ENCODE results near the gene PBOV1. TPM values are rescaled to one million over a fixed set of nuclear protein-coding genes. Genes with fewer than 3 reads are reported as not detected.

The PBOV1 gene
- total RNA-seq, 1 experiment from 2014 or later: not detected

DNA sequence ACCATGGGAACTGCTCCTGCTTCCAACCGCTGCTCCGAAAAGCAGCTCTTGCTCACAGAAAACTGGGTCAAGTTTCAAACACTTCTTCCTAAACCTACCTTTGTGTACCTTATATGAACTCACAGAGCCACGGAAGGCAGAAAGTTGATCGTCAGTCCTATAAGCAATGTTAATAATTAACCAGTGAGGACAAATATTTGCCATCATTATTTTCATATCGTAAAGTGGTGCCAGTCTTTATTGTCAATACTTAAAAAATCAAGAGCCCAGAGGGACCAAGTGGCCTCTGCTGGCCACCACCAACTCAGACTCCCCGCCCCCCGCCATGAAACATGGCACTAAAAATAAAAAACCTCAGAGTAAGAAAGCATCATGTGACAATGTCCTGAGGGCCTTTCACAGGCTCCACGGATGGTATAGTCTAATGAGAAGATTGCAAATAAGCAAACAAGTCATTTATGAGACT is 9.1 kb upstream of the PBOV1 start (continued):
- TF ChIP-seq ZNF274 (IDR thresholded peaks at IDR 0.05; ENCODE audit: low read depth, low read length) (no peak), RAD21 (IDR thresholded peaks at IDR 0.05; ENCODE audit: low read depth) (no peak)

DNA sequence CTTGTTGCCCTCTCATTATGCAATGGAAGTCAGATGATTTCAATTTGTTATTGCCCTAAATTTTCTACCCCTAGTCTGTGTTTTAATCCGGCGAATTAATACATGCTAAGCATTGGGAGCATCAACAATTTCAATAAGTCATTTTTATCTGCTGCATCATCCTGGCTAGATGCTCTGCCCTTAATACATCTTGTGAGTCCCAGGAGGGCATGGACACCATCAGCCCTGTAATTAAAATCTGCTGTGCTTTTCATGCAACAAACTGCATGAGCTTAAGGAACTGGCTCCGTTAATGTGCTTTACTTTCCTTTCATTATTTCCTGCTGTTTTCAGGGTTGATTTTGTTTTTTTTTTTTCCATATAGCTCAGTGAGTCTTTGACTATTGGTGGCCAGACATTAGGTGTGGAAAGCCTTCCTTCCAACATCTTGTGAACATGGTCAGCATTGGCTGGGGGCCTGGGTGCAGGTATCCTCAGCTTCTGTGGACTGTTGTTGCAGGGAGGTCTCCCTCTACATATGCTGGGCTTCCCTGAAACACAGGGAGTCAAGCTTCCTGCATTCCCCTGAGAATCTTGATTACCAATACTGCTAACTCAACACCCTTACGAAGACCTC is 8.5 kb upstream of the PBOV1 start:
- Histone ChIP-seq H3K4me1 (ENCODE audit: control insufficient read depth in 1 of 2, insufficient read depth in 2 of 2, low read length in 2 of 2) (no peaks in the 10 kb centered on the region), H3K79me2 (ENCODE audit: insufficient read depth, low read length) (no peaks in the 10 kb centered on the region), H3K36me3 (ENCODE audit: control insufficient read depth in 1 of 2, insufficient read depth in 2 of 2, low read length in 2 of 2) (no peaks in the 10 kb centered on the region), H4K20me1 (ENCODE audit: insufficient read depth) (no peaks in the 10 kb centered on the region), H3K4me3 (replicated peaks in 1 of 2; ENCODE audit: low read depth in 1 of 2, low read length in 2 of 2) (no peak overlapping the region), H3K4me2 (ENCODE audit: low read length) (no peak overlapping the region), H3K9ac (ENCODE audit: low read length) (no peak overlapping the region), H3K9me2 (ENCODE audit: insufficient read depth) (no peaks in the 10 kb centered on the region), H3K27me3 (ENCODE audit: insufficient read depth, low read length) (no peaks in the 10 kb centered on the region), H2AFZ (ENCODE audit: low read depth, low read length, poor library complexity, severe bottlenecking) (no peak overlapping the region), H3K27ac (ENCODE audit: low read depth, low read length) (no peak overlapping the region), H3K9me3 (ENCODE audit: control insufficient read depth in 1 of 2, insufficient read depth in 1 of 2, low read depth in 1 of 2, low read length in 2 of 2) (no peaks in the 10 kb centered on the region)
- intact Hi-C loops (cut with micrococcal nuclease): no loop called here
- TF ChIP-seq EGR1 (IDR thresholded peaks at IDR 0.05; ENCODE audit: low read depth) (no peak), POLR2A (IDR thresholded peaks at IDR 0.05; ENCODE audit: borderline replicate concordance, extremely low read depth, insufficient read depth, insufficient read length) (no peak), CEBPB (IDR thresholded peaks at IDR 0.05; ENCODE audit: low read depth) (no peak)
- ChIA-PET RAD21 (ENCODE audit: low non-redundant PET in 1 of 2, low total read pairs in 2 of 2, uncharacterized antibody in 2 of 2, unreplicated experiment in 2 of 2) (no interaction called here), CTCF (no interaction called here), POLR2A (no interaction called here)
- no peak for ATAC-seq
- BruUV-seq (replicated peaks): no TSS peak
- DNase-seq (ENCODE audit: low read depth, low spot score): no peak

DNA sequence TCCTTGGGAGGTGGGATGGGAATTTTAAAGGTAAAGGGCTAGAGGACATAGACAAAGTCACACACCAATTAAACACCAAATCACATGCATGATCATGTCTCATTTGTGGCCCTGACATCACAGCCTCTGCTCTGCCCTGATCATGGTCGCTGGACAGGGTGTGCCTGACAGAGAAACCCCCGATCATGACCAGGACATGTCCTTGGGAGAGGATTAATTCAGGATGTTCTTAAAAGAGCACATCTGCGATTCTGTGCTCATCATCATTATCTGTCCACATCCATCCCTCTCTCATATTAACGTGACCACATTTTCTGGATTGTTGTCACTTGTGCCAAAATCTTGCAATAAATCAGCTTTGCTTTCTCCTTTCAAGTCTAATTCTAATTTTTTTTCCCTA is 7.7 kb upstream of the PBOV1 start:
- H3K27ac ChIP-seq (ENCODE audit: low read depth, low read length): no peak overlapping the region
- no peaks in the 10 kb centered on the region for H3K79me2 ChIP-seq (ENCODE audit: insufficient read depth, low read length)
- ChIA-PET POLR2A (no interaction called here), RAD21 (ENCODE audit: low non-redundant PET in 1 of 2, low total read pairs in 2 of 2, uncharacterized antibody in 2 of 2, unreplicated experiment in 2 of 2) (no interaction called here), CTCF (no interaction called here)
- no peaks in the 10 kb centered on the region for H3K27me3 ChIP-seq (ENCODE audit: insufficient read depth, low read length)
- no peaks in the 10 kb centered on the region for H3K9me2 ChIP-seq (ENCODE audit: insufficient read depth)
- H2AFZ ChIP-seq (ENCODE audit: low read depth, low read length, poor library complexity, severe bottlenecking): no peak overlapping the region
- ATAC-seq (no peak), DNase-seq (ENCODE audit: low read depth, low spot score) (no peak)
- H3K4me2 ChIP-seq (ENCODE audit: low read length): no peak overlapping the region
- no TSS peak for BruUV-seq (replicated peaks)
- intact Hi-C loops (cut with micrococcal nuclease): no loop called here
- no peaks in the 10 kb centered on the region for H4K20me1 ChIP-seq (ENCODE audit: insufficient read depth)
- H3K9me3 ChIP-seq (ENCODE audit: control insufficient read depth in 1 of 2, insufficient read depth in 1 of 2, low read depth in 1 of 2, low read length in 2 of 2): no peaks in the 10 kb centered on the region
- H3K4me3 ChIP-seq (replicated peaks in 1 of 2; ENCODE audit: low read depth in 1 of 2, low read length in 2 of 2): no peak overlapping the region
- no peaks in the 10 kb centered on the region for H3K36me3 ChIP-seq (ENCODE audit: control insufficient read depth in 1 of 2, insufficient read depth in 2 of 2, low read length in 2 of 2)
- no peak overlapping the region for H3K9ac ChIP-seq (ENCODE audit: low read length)
- H3K4me1 ChIP-seq (ENCODE audit: control insufficient read depth in 1 of 2, insufficient read depth in 2 of 2, low read length in 2 of 2): no peaks in the 10 kb centered on the region
- TF ChIP-seq, protein P1, sequence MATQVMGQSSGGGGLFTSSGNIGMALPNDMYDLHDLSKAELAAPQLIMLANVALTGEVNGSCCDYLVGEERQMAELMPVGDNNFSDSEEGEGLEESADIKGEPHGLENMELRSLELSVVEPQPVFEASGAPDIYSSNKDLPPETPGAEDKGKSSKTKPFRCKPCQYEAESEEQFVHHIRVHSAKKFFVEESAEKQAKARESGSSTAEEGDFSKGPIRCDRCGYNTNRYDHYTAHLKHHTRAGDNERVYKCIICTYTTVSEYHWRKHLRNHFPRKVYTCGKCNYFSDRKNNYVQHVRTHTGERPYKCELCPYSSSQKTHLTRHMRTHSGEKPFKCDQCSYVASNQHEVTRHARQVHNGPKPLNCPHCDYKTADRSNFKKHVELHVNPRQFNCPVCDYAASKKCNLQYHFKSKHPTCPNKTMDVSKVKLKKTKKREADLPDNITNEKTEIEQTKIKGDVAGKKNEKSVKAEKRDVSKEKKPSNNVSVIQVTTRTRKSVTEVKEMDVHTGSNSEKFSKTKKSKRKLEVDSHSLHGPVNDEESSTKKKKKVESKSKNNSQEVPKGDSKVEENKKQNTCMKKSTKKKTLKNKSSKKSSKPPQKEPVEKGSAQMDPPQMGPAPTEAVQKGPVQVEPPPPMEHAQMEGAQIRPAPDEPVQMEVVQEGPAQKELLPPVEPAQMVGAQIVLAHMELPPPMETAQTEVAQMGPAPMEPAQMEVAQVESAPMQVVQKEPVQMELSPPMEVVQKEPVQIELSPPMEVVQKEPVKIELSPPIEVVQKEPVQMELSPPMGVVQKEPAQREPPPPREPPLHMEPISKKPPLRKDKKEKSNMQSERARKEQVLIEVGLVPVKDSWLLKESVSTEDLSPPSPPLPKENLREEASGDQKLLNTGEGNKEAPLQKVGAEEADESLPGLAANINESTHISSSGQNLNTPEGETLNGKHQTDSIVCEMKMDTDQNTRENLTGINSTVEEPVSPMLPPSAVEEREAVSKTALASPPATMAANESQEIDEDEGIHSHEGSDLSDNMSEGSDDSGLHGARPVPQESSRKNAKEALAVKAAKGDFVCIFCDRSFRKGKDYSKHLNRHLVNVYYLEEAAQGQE (IDR thresholded peaks at IDR 0.05; ENCODE audit: low read depth): no peak
- TF ChIP-seq, protein P2, sequence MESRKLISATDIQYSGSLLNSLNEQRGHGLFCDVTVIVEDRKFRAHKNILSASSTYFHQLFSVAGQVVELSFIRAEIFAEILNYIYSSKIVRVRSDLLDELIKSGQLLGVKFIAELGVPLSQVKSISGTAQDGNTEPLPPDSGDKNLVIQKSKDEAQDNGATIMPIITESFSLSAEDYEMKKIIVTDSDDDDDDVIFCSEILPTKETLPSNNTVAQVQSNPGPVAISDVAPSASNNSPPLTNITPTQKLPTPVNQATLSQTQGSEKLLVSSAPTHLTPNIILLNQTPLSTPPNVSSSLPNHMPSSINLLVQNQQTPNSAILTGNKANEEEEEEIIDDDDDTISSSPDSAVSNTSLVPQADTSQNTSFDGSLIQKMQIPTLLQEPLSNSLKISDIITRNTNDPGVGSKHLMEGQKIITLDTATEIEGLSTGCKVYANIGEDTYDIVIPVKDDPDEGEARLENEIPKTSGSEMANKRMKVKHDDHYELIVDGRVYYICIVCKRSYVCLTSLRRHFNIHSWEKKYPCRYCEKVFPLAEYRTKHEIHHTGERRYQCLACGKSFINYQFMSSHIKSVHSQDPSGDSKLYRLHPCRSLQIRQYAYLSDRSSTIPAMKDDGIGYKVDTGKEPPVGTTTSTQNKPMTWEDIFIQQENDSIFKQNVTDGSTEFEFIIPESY (IDR thresholded peaks at IDR 0.05; ENCODE audit: extremely low read depth, insufficient replicate concordance, low read length): no peak
- no peak for TF ChIP-seq CEBPB (IDR thresholded peaks at IDR 0.05; ENCODE audit: low read depth)
- no peak for TF ChIP-seq EZH2 (IDR thresholded peaks at IDR 0.05)
- no peak for TF ChIP-seq SIN3A (IDR thresholded peaks at IDR 0.05; ENCODE audit: low read depth)
- no peak for TF ChIP-seq ZNF274 (IDR thresholded peaks at IDR 0.05; ENCODE audit: low read depth, low read length)
- no peak for TF ChIP-seq ZFX (IDR thresholded peaks at IDR 0.05)
- TF ChIP-seq POLR2AphosphoS5 (IDR thresholded peaks at IDR 0.05; ENCODE audit: low read depth, low read length): no peak
- TF ChIP-seq, protein P3, sequence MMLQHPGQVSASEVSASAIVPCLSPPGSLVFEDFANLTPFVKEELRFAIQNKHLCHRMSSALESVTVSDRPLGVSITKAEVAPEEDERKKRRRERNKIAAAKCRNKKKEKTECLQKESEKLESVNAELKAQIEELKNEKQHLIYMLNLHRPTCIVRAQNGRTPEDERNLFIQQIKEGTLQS (IDR thresholded peaks at IDR 0.05): no peak
- no peak for TF ChIP-seq RAD21 (IDR thresholded peaks at IDR 0.05; ENCODE audit: low read depth)
- TF ChIP-seq, protein P4, sequence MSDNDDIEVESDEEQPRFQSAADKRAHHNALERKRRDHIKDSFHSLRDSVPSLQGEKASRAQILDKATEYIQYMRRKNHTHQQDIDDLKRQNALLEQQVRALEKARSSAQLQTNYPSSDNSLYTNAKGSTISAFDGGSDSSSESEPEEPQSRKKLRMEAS (IDR thresholded peaks at IDR 0.05): no peak
